GM12872 (cell line): ENCODE measurements around the gene TNFRSF9.

Source experiments
- TF ChIP-seq, protein P1 (sequence below): IDR thresholded peaks from 3 replicates; pipeline ENCODE4 v1.5.1; 2011; ENCODE audit warnings: low read depth, mild to moderate bottlenecking, low read length, moderate library complexity; ENCODE audit not compliant: insufficient read depth

Gene TNFRSF9

DNA sequence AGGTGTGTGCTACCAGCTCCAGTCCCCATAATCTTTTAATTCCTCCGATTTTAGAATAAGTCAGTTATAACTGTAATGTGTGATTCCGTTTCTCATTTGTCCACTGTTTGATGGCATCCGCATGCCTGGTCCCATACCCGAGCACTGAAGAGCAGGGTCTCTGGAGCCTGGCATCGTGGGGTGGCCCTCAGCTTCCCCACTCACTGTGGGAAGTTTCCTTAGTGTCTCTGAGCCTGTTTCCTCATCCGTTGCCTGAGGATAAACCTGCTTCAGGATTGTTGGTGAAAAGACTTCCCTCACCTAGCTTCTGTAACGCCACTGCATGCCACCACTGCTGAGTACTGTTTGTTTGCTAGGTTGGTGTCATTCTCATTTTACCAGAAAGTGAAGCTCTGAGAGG, 40.3 kb upstream of the TNFRSF9 start:
- TF ChIP-seq, protein P1, sequence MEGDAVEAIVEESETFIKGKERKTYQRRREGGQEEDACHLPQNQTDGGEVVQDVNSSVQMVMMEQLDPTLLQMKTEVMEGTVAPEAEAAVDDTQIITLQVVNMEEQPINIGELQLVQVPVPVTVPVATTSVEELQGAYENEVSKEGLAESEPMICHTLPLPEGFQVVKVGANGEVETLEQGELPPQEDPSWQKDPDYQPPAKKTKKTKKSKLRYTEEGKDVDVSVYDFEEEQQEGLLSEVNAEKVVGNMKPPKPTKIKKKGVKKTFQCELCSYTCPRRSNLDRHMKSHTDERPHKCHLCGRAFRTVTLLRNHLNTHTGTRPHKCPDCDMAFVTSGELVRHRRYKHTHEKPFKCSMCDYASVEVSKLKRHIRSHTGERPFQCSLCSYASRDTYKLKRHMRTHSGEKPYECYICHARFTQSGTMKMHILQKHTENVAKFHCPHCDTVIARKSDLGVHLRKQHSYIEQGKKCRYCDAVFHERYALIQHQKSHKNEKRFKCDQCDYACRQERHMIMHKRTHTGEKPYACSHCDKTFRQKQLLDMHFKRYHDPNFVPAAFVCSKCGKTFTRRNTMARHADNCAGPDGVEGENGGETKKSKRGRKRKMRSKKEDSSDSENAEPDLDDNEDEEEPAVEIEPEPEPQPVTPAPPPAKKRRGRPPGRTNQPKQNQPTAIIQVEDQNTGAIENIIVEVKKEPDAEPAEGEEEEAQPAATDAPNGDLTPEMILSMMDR = no peak

DNA sequence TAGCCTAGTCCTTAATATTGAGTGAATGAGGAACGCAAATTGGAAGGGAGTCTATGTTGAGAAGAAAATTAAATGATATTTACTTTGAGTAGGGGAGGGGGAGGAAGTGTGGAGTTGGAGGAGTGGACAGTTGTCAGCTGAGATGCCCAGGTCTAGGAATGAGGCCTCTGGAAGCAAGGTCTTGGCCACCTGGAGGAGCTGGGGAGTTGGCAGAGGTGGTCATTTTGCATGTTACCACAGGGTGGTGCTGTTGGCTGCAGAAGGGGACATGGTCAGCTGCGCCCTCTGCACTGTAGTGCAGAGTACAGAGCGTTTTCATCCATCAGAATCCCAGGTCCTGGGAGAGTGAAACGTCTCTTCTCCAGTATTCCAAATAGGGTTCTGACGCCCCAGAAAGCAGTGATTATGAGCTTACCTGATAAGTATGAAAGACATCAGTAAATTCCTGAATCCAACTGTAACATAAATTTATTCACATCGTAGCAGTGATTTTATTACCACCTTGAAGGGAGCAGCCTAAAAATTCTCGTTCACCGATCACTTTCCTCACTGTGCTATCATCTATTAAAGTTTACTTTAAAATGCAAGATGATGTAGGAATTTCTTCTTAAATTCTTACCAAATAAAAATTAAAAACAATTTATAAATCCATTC, 34.7 kb upstream of the TNFRSF9 start:
- TF ChIP-seq, protein P1 = peak; percentile 82

DNA sequence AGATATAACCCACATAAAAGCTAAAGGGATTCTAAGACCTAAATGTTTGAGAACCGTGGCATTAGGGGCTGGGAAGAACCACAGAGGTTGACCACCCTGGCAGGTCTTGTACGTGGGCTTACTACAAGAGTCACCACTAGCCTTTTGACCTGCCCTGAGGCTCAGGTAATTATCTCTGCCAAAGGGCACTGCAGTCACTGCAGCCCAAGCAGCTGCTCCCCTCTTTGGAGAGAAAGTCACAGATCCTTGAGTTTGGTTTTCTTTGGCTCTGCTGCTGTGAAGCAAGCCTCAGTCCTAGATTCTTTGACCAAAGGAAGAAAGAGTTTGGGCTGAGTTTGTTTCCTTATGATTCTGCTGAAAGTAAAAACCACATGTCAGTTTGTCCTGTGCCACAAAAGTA, 32.4 kb upstream of the TNFRSF9 start:
- TF ChIP-seq, protein P1 = no peak

DNA sequence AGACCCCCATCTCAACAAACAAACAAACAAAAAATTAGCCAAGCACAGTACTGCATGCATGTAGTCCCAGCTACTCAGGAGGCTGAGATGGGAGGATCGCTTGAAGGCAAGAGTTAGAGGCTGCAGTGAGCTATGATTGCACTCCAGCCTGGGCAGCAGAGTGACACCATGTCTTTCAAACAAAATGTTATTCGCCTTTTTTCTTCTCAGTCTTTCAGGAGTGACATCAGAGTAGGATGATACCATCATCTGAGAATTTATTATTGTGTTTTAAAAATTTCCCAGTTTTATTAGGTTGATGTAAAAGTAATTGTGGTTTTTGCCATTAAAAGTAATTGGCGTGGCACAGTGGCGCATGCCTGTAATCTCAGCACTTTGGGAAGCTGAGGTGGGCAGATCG, 31.6 kb upstream of the TNFRSF9 start:
- TF ChIP-seq, protein P1 = no peak

DNA sequence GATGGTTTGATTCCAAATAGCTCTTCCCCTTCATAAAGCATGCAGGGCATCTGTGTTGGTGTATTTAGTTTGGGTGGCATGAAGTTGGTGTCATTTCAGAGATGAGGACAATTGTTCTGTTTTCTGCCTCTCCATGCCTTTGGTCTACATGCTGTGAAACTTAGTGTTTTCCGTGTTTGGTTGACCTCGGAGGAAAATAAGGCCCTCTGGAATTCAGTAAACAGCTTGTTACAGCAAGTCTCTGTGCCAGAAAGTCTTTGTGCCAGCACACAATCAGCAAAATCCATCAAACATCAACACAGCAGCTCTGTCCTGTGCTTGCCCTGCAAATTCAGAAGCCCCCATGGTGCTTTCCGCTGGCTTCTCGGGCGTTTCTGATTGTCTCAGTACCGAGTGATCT, 30.4 kb upstream of the TNFRSF9 start:
- TF ChIP-seq, protein P1 = no peak

DNA sequence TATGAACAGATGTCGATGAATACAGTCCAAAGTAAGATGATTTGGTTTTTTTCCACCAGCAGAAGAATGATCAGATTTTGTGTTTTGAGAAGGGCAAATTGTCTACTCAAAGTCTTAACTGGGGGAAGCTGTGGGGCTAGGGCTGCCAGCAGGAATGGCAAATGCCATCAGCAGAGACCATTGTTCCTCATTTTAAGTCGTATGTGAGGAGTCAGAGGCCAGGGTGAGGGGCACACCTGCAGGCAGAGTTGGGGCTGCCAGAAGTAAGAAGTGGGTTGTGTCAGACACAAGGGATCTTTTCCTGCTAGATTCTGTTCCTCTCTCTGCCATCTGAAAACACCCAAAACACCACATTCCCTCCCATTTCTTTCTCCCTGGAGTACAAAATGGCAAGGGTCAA, 29.6 kb upstream of the TNFRSF9 start:
- TF ChIP-seq, protein P1 = no peak

DNA sequence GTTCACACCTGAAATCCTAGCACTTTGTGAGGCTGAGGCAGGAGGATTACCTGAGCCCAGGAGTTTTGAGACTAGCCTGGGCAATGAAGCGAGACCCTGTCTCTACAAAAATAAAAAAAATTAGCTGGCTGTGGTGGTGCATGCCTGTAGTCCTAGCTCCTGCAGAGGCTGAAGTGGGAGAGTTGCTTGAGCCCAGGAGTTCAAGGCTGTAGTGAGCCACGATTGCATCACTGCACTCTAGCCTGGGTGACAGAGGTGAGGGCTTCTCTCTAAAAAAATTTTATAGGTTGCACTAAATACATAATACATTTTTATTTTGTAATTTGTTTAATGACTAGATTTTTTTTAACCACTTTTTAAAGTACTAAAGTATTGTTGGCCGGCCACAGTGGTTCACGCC, 27.0 kb upstream of the TNFRSF9 start:
- TF ChIP-seq, protein P1 = no peak

DNA sequence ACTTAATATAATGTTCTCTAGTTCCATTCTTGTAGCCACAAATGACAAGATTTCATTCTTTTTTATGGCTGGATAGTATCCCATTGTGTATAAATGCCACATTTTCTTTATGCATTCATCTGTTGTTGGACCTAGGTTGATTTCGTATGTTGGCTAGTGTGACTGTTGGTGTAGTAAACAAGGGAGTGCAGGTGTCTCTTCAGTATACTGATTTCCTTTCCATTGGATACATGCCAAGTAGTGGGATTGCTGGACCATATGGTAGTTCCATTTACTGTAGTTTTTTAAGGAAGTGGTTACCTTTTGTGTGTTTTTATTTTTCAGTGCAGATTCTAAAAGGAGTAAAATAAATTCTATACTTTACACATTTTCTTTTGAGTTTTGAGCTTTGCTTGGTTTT, 26.6 kb upstream of the TNFRSF9 start:
- TF ChIP-seq, protein P1 = no peak
